Activated gamma-delta T cell (primary cell): Measurements from ENCODE around the gene SOX6.

Source experiments
- DNase-seq: peaks from one replicate; lab custom pipeline; 2025; lab: John Stamatoyannopoulos, UW

Gene SOX6

GRCh38 chr11:16271258-16271657, 85.1 kb downstream of the SOX6 start:
- no peak for DNase-seq

DNA sequence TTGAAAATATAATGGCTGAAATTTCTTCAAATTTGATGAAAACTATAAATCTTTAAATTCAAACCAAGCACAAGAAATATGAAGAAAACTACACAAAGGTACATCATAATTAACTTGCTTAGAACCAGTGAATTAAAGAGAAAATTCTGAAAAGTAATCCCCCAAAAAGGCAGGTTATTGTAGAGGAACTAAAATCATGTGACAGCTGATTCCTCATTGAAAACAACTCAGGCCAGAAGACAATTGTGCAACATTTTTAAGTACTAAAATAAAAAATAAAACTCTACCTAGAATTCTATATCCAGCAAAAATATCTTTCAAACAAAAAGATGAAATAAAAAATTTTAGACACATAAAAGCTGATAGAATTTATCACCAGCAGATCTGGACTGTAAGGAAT, 90.3 kb downstream of the SOX6 start:
- no peak for DNase-seq

GRCh38 chr11:16265022-16265421, 91.3 kb downstream of the SOX6 start:
- no peak for DNase-seq

- no peak for DNase-seq
Measured at GRCh38 chr11:16262645-16262955, 93.7 kb downstream of the SOX6 start.

DNA sequence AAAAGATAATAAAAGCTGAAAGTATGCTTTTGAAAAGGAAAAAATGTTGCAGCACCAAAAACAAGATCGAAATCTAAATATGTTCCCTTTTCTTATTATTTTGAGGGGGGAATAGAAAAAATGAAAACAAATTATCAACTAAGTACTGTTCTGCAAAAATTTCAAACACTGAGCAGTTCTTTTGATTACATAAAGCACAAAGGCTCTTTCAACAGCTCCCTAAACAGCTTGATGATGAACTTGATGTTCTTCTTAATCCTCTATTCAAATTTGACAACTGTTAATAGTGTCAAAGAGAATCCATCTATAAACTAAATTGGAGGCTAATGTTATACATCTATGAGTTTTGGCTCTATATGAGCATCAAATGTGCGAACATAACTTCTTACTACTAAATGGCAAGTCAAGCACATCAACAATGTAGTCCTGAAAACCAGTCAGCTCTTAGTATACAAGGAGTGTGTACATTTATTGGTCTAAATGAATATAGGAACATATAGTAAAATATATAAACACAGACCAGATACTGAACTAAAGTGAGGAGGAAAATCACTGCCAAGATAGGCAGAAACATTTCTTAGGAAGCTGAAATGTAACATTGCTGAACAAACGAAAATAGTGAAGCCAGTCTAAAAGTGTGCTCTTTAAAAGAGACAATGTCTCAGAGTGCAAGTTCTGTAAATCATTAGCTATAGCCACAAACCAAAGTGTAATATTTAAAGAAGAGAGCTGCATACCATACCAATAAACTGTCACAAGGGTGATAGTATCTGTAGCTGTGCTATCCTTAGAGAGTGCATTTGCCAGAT, 94.3 kb downstream of the SOX6 start:
- no peak for DNase-seq

DNA sequence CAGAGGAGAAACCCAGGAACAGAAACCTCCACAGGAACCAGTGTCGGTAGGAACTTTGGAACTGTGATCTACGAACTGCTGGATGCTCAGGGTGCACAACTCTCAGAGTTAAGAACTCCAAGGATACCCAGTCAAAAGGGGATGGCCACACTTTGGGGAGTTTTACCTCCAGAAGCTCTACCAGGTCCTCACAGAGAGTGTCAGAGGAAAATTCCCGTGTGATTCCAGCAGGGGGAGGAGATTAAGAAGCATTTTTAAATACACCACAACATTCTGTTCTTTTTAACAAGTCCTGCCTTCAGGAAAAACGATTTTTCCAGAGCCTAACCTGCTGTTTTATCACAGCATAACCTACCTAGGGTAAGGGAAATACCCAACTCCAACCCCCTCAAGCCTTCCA, 104.0 kb downstream of the SOX6 start:
- no peak for DNase-seq

DNA sequence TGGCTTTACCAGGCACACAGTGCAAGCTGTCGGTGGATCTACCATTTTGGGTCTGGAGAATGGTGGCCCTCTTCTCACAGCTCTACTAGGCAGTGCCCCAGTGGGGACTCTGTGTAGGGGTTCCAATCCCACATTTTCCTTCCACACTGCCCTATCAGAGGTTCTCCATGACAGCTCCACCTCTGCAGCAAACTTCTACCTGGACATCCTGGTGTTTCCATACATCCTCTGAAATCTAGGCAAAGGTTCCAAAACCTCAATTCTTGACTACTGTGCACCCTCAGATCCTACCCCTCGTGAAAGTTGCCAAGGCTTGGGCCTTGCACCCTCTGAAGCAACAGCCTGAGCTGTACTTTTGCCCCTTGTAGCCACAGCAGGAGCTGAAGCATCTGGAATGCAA, 108.1 kb downstream of the SOX6 start:
- DNase-seq = no peak

GRCh38 chr11:16242806-16243205, 113.5 kb downstream of the SOX6 start:
- no peak for DNase-seq

- no peak for DNase-seq
Measured at GRCh38 chr11:16240687-16241086, 115.7 kb downstream of the SOX6 start.

DNA sequence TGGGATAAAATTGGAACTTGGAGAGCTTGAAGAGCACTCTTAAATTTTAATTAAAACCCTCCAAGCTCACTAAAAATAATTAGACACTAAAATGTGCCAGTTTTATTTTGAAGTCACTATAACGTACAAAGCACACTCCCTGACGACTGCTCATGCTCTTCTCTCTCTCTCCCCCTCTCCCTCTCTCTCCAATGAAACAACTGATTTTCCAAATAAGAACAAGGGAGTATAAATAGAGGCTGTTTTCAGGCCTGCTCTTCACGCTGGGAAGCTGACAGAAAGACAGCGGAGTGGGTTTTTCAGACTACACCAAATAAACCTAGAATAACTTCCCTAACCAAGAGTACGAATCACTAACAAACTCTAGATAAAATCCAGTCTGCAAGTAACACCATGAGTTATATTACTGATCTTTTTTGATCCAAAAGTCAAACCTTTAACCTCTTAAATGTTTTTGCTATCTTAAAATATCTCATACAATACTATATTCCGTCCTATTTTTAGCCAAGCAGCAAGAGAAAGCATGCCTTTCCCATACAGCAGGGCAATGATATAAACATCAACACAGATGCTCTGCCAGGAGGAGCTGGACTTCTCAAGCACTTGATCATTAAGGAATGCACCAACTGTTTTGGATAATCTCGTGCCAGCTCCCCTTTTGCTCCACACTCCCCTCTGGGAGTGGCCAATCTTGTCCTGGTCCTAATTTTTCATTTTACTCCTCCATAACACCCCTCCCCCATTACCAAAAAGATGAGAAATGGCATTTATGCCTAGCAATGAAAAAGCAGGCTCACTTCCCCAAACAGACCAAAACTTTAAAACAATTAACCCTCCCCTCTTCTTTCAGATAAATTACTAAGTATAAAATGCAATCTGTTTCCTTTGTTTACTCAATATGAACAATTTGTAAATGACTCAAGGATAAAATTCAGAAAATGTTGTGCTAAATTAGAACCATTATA, 116.9 kb downstream of the SOX6 start:
- no peak for DNase-seq

- DNase-seq = no peak
Measured at GRCh38 chr11:16226245-16226644, 130.1 kb downstream of the SOX6 start.

DNA sequence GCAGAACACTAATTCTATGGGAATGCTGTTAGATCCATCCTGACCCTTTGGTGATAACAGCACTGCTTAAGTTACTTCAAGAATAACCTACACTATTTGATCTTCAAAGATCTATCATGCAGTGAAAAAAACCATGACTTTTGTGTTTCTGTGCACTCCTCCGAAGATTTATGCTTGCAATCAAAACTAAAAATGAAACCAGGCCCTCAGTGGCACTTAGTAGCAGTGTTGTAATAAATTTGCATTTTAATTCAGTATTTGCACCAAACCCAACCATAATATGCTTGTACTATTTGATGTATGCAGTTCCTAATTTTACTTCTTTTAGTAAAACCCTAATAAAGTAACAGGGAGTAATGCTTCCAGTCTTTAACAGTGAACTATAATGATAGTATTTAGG, 130.7 kb downstream of the SOX6 start:
- DNase-seq = no peak

DNA sequence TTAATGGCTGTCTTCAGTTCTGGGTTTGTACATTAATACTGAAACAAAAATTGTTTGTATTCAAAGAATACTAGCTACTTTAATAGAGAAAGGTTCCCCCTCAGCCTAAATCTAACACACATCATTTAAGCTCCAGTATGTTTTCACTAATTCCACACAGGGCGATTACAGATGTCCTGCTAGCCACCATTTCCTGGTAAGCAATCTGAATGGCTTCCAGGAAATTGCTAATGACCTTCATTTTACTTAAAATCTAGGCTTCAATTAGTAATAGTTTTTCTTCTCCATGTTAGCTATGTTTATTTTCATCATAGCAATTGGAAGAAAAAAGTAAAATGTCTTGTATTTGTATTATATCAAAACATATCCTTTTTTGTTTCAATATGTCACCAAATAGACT, 132.8 kb downstream of the SOX6 start:
- DNase-seq = no peak

DNA sequence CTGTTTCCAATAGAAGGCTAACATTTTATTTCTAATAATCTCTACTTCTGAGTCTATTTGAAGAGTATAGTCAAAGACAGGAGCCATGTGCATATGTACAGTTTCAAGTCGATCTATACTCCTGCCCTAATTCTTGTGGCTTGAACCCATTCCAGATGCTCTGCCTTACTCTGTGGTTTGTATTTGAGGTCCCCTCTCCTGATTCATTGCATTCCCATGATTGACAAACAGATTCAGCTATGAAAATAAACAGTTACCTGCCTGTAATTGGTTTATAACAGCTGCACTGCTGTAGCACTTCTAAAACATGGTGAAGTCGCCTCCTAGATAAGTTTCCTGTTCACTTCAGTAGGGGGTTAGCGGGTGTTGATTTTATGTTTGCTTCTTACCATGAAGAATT, 138.7 kb downstream of the SOX6 start:
- no peak for DNase-seq

- DNase-seq = no peak
Measured at GRCh38 chr11:16216831-16217230, 139.5 kb downstream of the SOX6 start.

DNA sequence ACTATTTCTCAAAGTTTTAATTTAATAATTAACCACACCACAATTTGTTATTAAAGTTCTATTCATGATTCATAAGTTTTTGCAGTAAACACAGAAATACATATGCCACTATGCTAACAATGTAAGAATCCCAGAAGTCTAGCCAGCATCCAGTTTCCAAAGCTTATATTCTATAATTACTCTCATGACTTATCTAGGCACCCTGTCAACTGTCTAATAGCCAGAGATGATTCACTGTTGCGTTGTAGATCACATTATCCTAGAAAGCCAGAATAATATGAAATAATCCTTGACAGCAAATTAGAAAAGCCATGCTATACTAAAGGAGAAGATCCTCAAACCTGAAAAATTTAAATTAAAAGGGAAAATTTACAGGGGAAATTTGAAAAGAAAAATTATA, 141.0 kb downstream of the SOX6 start:
- no peak for DNase-seq

- DNase-seq = no peak
Measured at GRCh38 chr11:16211407-16211806, 144.9 kb downstream of the SOX6 start.

- no peak for DNase-seq
Measured at GRCh38 chr11:16204261-16204660, 152.1 kb downstream of the SOX6 start.

DNA sequence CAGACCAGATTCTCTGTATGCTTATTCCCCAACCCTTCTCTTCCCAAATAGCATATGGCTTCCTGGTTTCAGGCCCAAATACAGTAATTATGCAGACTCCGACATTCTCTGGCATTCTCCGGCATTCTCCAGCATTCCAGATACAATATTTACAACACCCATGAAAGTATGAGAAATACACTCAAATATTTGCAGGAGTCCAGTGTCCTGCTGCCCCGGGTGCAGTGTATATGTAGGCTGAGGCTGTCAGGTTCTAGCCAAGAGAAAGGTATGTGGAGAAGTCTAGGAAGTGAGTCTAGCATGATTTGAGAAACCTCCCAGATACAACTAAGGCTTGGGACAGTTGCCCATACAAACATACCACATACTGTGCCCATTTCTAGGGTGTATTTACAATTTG, 160.7 kb downstream of the SOX6 start:
- no peak for DNase-seq

GRCh38 chr11:16194566-16194965, 161.8 kb downstream of the SOX6 start:
- DNase-seq = no peak

DNA sequence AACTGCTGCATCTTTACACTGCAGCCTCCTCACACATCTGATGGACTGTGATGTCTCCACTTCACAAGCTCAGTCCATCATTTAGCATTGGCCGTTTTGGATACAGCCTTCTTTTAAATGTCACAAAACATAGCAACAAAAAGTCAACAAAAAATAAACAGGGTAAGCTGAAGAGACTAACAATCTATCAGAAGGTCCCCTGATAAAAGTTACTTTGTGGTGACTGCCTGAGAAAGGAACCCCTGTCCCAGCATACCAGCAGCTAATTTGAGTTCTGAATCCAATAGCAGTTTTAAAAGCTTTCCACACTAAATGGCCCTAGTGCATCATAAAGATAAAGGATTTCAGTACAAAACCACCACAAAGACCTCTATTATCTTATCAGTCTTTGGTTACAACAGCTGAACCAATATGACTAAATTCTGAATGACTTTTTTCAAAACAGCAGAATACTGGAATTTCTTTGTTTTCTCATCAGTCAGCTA, 162.4 kb downstream of the SOX6 start:
- DNase-seq = no peak

DNA sequence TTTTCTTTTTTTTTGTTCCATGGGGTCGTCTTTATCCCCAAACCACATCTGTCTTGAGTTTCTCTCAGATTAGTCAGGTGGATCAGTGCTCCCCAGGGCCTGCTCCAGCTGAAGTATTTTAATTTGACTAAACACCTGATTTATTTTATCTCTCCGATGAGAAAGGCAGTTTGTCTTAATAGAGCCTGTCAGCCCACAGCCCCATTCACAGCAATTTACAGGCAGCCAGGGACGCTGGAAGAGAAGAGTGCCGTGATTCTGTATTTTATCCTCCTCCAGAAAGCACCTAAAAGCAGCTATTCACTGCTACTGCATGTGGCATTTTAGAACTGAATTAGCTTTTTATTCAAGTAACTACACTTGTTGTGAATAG, 164.5 kb downstream of the SOX6 start:
- no peak for DNase-seq

DNA sequence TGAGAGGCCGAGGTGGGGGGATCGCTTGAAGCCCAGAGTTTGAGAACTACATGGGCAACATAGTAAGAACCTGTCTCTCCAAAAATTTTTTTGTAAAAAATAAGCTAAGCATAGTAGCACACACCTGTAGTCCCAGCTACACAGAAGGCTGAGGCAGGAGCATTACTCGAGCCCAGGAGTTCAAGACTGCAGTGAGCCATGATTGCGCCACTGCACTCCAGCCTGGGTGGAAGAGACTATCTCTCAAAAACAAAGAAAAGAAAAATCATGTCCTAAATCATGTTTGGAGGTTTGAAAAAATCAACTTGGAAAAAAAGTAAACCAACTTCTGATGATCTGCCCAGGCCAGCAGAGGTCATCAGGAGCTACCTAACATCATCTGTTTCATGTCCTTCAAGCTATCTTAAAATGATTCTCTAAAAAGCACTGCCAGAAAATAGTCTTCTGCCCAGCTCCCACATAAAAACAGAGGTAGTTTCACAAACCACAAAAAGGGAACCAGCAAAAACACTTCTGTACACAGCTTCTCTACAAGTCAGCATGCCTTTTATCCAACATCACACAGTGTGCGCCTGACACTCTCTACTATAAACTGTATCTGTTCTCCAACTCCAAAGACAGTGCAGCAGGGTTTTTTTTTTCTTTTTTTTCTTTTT, 165.0 kb downstream of the SOX6 start:
- DNase-seq = no peak
